HG03159 (cell line): ENCODE data around the gene FTCD.

Experiments used
- ATAC-seq: cut with Tn5 transposase; IDR thresholded peaks from one replicate; pipeline ENCODE4 v1.9.1; 2021; ENCODE audit warnings: mild to moderate bottlenecking, moderate library complexity; ENCODE audit not compliant: unreplicated experiment

FTCD gene

GRCh38 chr21:46124926-46125845 is 30.2 kb downstream of the FTCD start:
- ATAC-seq: no peak

GRCh38 chr21:46124083-46124925 is 31.1 kb downstream of the FTCD start:
- no peak for ATAC-seq

GRCh38 chr21:46122758-46123683 is 32.4 kb downstream of the FTCD start:
- ATAC-seq: no peak

- ATAC-seq: no peak
These were observed 33.1 kb downstream of the FTCD start for GRCh38 chr21:46122237-46122671.

GRCh38 chr21:46121286-46122221 is 33.8 kb downstream of the FTCD start:
- ATAC-seq: no peak

GRCh38 chr21:46120301-46121285 is 34.8 kb downstream of the FTCD start:
- no peak for ATAC-seq

GRCh38 chr21:46119637-46120271 is 35.6 kb downstream of the FTCD start:
- ATAC-seq: no peak

GRCh38 chr21:46119144-46119636 is 36.2 kb downstream of the FTCD start:
- ATAC-seq: no peak

- no peak for ATAC-seq
These were observed 36.8 kb downstream of the FTCD start for GRCh38 chr21:46118316-46119143.

- ATAC-seq: no peak
These were observed 37.6 kb downstream of the FTCD start for GRCh38 chr21:46117586-46118315.

GRCh38 chr21:46116776-46117585 is 38.4 kb downstream of the FTCD start:
- no peak for ATAC-seq

- ATAC-seq: no peak
These were observed 39.1 kb downstream of the FTCD start for GRCh38 chr21:46116189-46116775.

GRCh38 chr21:46115441-46116188 is 39.8 kb downstream of the FTCD start:
- no peak for ATAC-seq

GRCh38 chr21:46114963-46115362 is 40.4 kb downstream of the FTCD start:
- ATAC-seq: no peak
